ENCODE measurements around the gene VSTM2B.
"Not testable (repeated sequence)": the region's sequence is repeated elsewhere in the genome, so short reads cannot be mapped to it uniquely, and the experiment has no call there.

The VSTM2B gene

DNA sequence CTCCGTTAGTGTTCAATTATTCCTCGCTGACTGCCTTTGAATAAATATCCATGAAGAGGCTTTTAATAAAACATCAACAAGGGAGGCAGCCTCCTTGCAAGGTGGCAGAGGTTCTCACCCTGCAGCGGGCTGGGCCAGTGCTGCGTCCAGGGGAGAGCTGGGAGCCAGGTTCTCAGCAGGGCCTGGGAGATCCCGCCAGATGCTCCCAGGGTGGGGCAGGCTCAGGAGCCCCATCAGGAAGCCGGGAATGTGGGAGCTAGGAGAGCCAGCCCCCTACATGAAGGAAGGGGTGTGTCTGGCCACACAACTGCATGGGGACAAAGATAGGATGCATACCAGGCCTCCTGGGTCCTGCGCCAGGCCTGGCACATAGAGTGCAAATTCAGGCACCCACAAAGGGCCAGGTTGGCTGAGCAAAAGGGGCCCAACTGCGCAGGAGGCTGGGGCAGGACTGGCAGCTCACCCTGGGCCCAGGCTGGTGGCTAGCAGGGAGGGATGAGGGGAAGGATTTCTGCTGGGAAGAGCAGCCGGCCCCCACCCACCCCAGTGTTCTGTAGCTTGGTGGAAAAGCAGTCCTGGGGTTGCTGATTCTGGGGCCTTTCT is 22.8 kb downstream of the VSTM2B start:
- no peak for DNase-seq

DNA sequence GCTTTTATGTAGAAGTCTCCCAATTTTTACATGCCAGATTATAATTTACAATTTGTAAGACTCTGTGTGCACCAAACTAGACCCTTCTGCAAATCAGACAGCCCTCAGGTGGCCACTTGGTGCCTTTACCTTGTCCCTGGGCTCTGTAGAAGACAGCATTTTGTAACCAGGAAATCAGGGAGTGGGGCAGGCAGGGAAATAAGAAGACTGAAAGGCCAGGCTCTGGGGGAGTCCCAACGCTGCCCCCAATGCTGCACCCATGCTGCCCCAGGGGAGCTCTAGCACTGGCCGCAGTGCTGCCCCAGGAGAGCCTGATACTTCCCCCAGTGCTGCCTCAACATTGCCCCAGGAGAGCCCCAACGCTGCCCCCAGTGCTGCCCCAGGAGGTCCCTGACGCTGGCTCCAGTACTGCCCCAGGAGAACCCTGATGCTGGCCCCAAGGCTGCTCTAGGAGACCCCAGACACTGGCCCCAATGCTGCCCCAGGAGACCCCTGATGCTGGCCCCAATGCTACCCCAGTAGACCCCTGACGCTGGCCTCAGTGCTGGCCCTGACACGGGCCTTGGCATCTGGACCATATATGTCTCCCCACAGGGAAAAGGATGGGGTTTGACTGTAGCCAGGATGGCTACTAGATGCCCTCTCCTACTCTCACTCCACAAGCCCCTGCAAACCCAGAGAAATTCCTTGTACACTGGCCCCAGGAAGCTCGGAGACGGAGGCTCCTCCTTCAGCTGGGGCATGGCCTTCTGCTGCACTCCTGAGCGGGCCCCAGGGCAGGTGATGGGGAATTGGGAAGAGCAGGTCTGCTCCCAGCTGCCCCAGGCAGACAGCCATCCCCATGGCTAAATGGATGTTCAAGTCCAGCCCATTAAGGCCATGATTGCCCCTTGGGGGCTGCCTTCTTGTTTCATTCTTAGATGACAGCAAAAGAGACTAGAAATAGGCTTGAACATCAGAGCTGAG is 23.6 kb downstream of the VSTM2B start:
- DNase-seq = no peak

DNA sequence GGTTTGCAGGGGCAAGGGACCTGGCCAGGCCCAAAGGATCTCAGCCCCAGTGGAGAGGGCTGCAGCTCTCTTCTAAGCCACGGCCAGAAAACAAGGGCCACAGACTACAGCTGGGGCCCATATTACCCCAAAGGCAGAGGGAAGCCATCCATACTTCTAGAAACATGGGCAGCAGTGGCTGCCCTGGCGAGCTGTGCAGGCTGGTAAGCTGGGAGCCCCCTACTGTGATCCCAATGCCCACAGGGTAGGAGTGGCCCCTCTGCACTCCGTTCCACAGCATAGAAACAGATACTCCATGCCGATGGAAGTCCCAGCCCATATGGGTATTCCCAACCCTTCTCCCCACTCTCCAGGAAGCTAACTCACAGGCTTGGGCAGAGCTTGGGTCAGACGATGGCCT is 25.1 kb downstream of the VSTM2B start:
- no peak for DNase-seq

DNA sequence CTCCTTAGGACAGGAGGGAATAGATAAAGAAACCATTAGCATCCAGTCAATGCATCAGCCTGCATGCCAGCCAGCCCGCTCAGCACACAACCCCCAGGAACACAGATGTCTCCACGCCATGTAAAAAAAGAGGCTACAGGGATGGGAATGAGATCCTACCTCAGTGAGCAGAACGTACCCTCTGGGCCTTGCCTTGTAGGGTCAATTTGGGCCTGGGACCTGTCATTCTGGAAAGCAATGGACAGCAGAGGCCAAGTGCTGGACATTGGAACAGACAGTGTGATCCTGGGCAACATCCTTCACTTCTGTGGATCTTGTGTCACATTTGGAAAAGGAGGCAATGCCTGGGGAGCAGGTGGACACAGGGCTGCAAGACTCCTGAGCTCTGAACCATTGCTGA is 26.0 kb downstream of the VSTM2B start:
- no peak for DNase-seq

DNA sequence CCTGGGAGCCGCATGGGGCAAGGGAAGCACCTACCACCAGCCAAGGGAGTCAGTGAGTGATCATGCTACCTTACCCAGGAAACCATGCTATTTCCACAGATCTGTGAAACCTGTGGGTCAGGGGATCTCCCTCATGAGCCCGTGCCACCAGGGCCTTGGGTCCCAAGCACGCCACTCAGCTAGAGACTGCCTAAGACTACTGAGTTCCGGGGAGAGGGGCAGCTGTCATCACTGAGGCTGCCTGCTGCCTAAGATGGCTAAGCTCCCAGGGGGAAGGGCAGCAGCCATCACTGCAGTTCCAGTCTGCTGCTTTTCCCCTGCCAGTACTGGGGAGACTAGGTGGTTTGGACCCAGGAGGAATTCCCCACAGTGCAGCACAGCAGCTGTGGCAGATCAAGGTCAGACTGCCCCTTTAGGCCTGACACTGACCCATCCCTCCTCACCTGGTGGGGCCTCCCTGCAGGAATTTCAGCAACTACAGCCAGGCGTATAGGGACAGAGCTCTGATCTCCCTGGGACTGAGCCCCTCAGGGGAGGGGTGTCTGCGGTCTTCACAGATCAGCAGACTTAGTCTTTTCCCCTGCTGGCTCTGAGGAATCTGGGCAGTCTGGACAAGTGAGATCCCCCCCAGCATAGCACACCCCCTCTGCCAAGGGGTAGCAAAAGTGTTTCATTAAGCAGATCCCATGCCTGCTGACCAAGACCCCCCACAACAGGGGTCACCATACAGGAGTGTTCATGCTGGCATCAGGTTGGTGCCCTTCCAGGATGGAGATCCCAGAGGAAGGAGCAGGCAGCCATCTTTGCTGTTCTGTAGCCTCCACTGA is 26.9 kb downstream of the VSTM2B start:
- no peak for DNase-seq

DNA sequence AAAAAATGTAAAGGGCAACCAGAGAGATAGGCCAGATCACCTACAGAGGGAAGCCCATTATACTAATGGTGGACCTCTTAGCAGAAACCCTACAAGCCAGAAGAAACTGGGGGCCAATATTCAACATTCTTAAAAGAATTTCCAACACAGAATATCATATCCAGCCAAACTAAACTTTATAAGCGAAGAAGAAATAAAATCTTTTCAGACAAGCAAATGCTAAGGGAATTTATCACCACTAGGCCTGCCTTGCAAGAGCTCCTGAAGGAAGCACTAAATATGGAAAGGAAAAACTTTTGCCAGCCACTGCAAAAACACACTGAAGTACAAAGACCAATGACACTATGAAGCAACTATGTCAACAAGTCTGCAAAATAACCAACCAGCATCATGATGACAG is 28.4 kb downstream of the VSTM2B start:
- DNase-seq = no peak

DNA sequence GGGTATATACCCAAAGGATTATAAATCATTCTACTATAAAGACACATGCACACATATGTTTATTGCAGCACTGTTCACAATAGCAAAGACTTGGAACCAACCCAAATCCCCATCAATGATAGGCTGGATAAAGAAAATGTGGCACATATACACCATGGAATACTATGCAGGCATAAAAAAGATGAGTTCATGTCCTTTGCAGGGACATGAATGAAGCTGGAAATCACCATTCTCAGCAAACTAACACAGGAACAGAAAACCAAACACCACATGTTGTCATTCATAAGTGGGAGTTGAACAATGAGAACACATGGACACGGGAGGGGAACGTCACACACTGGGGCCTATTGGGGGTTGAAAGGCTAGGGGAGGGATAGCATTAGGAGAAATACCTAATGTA is 33.3 kb downstream of the VSTM2B start:
- not testable (repeated sequence) for DNase-seq

DNA sequence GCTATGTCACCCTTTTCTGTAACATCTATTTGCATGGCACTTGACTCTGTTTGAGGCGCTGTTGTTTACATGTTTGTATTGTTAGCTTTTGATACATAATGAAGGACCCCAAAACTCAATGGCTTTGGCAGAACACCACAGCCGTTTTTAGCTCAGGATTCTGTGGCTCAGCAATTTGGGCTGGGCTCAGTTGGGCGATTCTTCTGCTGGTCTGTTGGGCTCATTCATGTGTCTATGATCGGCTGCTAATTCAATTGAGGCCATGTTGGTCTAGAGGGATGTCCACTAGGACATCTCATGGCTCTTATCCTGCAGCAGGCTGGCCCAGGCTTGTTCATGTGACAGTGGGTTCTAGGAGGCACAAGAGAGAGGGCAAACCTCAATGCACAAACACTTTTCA is 33.9 kb downstream of the VSTM2B start:
- DNase-seq = no peak

DNA sequence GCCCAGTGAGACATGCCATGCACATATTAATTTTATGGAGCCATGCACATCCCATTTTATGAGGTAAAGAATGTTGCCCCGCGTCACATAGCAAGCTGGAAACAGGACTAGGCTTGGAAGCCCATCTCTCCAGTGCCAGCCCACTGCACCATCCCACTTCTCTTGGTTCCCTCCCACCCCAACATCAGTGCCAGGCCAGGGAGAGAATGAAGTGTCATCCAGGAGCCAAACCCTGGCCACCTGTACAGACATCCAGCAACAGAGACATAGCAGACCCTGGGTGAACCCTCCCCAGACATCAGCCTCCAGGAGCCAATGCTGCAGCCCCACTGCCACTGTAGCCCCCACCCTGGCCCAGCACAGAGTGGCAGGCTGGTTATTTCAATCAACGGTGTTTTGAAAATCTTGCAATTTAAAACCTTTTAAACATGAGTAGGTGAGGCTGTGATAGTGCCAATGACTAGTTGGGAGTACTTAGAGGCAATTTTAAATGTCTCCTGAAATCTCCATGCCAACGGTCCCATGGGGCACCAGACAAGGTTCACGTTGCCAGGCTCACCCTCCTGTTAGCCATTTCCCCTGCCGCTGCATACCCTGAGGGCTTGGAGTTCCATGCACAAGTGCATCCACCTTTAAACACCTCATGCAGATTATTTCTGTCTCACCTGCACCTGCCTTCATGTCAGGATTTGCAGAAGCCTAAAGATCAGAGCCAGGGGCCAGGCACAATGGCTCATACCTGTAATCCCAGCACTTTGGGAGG is 34.7 kb downstream of the VSTM2B start:
- DNase-seq = no peak

DNA sequence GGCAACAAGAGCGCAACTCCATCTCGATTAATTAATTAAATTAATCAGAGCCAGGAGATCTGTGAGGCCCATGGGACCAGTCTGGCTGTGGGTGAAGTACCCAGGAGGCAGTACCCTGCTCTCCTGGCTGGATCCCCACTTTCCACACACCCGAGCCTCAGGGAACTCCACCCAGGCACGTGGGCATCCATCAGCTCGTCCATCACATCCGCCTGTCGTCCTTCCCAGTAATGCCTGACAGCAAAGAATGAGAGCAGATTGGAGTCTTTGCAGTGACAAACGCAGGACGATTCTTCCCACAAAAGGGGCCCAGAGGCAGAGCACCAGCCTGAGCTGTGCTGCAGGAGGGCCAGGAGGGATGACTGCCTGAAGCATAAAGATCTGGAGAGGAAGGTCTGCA is 35.8 kb downstream of the VSTM2B start:
- DNase-seq = no peak

DNA sequence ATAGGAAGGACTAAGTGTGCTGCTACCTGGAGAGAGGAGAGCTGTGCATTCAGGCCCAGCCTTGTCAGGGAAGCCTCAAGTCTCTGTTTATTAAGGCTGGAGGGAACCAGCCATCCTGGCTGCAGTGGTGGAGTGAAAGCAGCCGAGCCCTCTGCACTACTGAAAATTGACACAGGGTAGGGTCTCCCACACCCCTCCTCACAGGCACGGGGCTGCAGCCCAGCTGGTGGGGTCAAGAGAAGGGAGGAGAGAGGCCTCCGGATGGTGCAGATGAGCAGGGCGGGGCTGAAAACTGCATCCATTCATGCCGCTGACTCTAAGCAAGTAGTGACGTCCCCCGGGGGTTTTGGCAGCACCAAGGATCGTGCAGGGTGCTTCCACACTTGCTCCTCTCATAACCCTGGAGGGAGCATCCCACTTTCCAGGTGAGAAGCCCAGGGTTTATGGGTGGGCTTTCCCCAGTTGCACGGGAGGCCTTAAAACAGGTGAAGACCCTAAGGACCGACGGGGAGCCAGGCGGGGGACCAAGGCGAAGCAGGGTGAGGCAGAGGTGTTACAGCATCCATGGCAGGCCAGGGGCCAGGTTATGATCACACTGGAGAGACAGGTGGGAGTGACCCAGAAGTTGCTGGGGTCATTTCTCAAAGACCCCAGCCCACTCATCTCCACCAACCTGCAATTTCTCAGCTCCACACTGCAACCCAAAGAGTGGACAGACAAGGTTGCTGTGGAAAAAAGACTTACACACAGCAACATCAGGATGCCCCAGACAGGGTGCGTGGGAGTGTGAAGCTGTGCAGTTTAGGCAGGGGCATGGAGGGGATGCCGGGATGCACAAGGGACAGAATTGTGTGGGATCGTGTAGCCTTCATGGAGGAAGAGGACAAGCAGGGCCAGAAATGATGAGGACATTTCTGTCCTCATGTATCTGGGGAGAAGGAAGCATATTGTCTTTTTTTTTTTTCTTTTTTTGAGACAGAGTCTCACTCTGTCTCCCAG is 36.8 kb downstream of the VSTM2B start:
- no peak for DNase-seq

DNA sequence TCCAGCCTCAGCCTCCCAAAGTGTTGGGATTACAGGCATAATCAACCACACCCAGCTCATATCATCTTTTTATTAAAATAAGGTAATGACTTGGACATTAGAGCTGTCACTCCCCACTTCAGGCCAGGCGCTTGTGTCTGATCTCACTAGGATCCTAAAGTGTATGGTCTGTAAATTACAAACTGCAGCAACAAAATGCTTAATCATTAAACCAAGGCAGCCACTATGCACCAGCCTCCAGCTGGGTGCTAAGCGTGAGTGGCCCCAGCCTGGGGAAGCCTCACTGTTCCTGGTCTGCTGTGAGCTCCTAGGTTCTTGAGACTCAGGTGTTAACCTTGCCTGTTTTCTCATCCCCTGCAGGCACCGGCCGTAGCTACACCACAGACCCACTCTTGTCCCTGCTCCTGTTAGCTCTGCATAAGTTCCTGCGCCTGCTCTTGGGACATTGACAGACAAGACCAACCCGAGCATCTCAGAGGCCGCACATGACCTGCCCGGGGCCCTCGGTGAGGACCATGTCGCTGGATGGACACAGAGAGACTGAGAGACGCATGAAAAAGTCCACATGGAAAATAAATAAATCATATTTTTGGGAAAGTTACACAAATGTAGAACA is 37.8 kb downstream of the VSTM2B start:
- DNase-seq = no peak

DNA sequence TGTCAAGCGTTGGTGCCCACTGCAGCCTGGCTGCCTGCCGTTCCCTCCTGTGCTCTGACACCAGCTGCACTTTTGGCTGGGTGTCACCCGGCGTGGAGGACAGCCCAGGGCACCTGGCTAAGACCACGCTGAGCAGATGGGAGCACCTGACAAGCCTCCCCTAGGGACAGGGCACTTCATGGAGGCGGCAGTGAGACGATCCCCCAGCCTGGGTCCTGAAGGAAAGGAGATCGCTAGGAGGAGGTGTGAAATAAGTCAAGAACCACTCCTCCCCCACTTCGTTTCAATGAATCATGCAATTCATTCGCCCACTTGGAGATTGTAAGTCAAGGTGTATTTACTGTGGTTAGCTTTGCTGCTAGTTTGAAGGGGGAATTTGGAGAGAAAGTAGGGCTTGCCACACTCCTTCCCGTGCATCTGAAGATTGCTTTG is 38.8 kb downstream of the VSTM2B start:
- DNase-seq = no peak

DNA sequence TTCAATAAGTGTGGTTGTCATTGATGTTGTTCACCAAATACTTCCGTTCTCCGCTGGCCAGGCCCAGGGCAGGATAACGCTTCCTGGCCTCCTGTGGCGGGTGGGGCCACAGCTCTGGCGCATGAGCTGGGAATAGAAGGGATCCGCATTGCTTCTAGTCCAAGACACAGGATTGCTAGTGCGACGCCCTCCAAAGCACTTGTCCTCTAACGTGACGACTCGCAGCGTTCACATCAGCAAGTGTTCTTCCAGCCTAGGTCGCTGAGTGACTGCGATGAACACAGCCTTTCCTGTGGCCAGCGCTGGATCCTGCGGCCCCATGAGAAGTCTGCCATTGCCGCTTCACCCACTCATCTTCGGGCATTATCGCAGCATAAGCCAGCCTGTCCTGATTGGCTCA is 39.4 kb downstream of the VSTM2B start:
- no peak for DNase-seq

DNA sequence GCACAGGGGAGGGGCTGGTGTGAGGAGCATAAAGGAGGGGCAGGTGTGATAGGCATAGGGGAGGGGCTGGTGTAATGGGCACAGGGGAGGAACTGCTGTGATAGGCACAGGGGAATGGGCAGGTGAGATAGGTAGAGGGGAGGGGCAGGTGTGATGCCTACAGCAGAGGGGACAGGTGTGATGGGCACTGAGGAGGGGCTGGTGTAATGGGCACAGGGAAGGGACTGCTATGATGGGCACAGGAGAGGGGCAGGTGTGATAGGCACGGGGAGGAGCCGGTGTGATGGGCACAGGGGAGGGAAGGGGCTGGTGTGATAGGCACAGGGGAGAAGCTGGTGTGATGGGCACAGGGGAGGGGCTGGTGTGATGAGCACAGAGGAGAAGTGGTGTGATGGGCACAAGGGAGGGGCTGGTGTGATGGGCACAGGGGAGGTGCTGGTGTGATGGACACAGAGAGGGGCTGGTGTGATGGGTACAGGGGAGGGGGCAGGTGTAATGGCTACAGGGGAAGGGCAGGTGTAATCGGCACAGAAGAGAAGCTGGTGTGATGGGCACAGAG is 40.8 kb downstream of the VSTM2B start:
- DNase-seq = no peak

DNA sequence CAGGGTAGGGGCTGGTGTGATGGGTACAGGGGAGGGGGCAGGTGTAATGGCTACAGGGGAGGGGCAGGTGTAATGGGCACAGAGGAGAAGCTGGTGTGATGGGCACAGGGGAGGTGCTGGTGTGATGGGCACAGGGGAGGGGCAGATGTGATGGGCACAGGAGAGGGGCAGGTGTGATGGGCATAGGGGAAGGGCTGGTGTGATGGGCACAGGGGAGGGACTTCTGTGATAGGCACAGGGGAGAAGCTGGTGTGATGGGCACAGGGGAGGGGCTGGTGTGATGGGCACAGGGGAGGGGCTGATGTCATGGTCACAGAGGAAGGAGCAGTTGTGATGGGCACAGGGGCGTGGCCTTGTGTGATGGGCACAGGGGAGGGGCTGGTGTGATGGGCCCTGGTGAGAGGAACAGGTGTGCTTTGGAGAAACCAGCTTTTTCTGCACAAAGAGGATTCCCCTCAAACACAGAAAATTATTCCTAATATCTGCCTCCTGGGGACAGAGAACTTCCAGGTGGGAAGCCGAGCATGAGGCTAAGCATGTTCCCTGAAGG is 41.6 kb downstream of the VSTM2B start:
- no peak for DNase-seq

DNA sequence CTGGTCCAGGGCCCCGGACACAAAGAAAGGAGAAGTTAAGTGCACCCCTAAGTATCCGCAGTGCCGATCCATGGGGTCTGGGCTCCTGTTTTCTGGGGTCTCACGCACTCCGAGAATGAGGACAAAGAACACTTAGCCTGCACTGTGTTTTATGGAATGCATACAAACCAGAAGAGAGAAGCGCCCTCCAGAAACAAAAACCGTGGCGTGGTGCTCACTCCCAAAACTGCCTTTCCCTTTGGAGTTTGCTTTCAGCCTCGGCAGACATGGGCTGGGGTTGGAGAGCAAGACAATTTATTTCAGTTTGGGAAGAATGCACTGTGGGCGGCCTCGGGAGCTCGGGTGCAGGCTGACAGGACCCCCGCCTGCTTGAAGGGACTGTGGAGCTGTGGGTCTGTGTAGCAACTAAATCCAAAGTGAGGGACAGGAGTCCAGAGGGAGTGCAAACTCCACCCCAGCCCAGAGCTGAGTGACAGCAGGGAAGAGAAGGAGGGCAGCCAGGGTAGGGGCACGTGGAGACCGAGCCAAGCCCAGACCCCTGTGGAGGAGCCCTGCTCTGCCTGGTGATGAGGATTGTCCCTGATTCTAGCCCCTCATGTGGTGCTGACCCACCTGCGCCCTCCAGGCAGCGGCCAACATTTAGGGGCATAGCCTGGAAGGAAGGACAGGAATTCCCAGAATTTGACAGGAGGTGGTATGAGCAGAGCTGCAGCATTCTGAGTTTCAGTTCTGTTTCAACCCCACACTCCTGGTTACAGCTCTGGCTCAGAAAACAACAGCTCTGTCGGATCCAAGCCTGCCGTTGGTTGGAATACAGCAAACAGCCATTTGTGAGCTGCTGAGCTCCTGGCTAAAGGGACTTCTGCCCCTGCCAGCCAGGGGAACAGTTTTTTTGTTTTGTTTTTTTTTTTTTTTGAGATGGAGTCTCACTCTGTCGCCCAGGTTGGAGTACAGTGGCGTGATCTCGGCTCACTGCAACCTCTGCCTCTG is 42.5 kb downstream of the VSTM2B start:
- no peak for DNase-seq

DNA sequence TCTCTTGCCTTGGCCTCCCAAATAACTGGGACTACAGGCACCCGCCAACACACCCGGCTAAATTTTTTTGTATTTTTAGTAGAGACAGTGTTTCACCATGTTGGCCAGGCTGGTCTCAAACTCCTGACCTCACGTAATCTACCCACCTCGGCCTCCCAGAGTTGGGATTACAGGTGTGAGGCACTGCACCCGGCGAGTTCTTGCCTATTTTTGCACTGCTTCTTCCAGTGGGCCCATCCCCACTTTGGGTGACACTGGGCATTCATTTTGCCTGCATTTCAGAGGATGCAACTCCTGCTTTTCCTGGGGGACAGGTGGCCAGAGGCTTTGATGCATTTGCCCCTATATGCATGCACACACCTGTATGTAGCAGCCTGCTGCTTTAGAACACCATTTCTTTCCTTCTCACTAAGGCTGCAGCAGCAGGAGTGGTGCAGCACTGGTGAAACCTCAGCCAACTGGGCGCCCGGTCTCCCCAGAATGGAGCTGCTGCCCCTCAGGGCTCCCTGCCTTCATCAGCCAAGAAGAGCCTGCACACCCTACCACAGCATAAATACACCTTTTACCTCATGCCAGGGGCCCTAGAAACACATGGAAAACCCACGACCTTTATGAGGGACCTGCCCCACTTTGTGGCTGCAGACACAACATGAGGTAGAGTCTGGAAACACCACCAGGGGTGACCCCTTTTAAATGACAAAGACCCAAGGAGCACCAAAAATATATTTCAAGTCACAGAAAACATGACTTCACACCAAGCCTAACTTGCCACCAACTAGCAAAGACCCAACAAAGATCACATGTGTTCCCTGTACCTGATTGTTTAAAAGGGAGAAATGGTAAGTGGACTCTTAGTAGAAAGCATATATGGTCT is 43.5 kb downstream of the VSTM2B start:
- DNase-seq = no peak
